Astrocyte of the cerebellum (primary cell): ENCODE results near the gene PDGFC.

Source experiments
- DNase-seq: peaks from one replicate; pipeline ENCODE4 v3.0.0-alpha.2; 2011; ENCODE audit warnings: low read depth
- H3K4me3 ChIP-seq: 2 replicates; pipeline ENCODE4 v1.5.1; 2011; ENCODE audit warnings: mild to moderate bottlenecking, low read depth, low read length, moderate library complexity
- CTCF ChIP-seq: IDR thresholded peaks from 2 replicates; pipeline ENCODE4 v1.5.1; 2012; ENCODE audit warnings: low read length, low read depth, moderate library complexity, mild to moderate bottlenecking; ENCODE audit errors: missing control alignments
- in situ Hi-C: cut with HindIII; loops from 2 replicates; pipeline ENCODE4 v1.10.0; 2017; ENCODE audit warnings: low sequenced_read_pairs

PDGFC gene

GRCh38 chr4:156961196-156962057 lies 10.2 kb downstream of the PDGFC start:
- in situ Hi-C loops: no loop called here
- TF ChIP-seq CTCF: no peak
- no peak for DNase-seq
- no peak overlapping the region for H3K4me3 ChIP-seq

GRCh38 chr4:156959298-156959702 lies 12.3 kb downstream of the PDGFC start:
- in situ Hi-C loops: no loop called here
- no peak for TF ChIP-seq CTCF
- DNase-seq: peak; percentile 76
- no peak overlapping the region for H3K4me3 ChIP-seq

- H3K4me3 ChIP-seq: no peak overlapping the region
- TF ChIP-seq CTCF: no peak
- in situ Hi-C loops: no loop called here
- no peak for DNase-seq
Observed at GRCh38 chr4:156958276-156959074, 13.1 kb downstream of the PDGFC start.

GRCh38 chr4:156957556-156957955 lies 14.0 kb downstream of the PDGFC start:
- no peak for TF ChIP-seq CTCF
- no peak for DNase-seq
- H3K4me3 ChIP-seq: no peak overlapping the region
- in situ Hi-C loops: no loop called here

GRCh38 chr4:156956826-156957368 lies 14.7 kb downstream of the PDGFC start:
- H3K4me3 ChIP-seq: no peak overlapping the region
- TF ChIP-seq CTCF: no peak
- DNase-seq: no peak
- in situ Hi-C loops: no loop called here

- in situ Hi-C loops: no loop called here
- no peak for TF ChIP-seq CTCF
- DNase-seq: no peak
- H3K4me3 ChIP-seq: no peak overlapping the region
Observed at GRCh38 chr4:156956359-156956758, 15.2 kb downstream of the PDGFC start.
